Activated CD4-positive, alpha-beta T cell treated with anti-CD3 and anti-CD28 coated beads, Interleukin-2, Interleukin-4, amounts not matched to agents 100 ng/mL and 50 ng/mL, durations not matched to agents 16 hours and 8 hours (primary cell): Measurements from ENCODE around the gene RPRD1A.
A peak's percentile ranks its signal among the peaks of the same experiment; 100 is the strongest.
"Not testable (repeated sequence)": the region's sequence is repeated elsewhere in the genome, so short reads cannot be mapped to it uniquely, and the experiment has no call there.

Source experiments
- DNase-seq: peaks from one replicate; pipeline ENCODE4 v3.0.0-alpha.2; 2020; ENCODE audit warnings: low spot score

The RPRD1A gene

DNA sequence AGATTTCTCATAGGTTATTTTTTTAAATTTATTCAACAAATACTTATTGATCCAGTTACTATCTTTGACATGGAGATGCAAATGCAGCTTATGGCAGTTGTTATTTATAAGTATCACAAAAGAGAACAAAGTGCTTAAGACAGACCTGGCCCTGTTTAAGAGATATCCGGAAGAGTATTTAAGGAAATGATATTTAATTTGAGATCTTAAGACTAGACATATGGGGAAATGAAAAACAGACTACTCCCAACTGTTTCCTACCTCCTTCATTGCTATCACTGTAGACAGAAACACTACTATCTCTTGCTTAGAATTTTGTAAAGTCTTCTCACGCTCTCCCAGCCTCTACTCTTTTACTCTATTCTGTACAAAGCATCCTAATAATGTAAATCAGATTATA lies 36.0 kb downstream of the RPRD1A start:
- no peak for DNase-seq

DNA sequence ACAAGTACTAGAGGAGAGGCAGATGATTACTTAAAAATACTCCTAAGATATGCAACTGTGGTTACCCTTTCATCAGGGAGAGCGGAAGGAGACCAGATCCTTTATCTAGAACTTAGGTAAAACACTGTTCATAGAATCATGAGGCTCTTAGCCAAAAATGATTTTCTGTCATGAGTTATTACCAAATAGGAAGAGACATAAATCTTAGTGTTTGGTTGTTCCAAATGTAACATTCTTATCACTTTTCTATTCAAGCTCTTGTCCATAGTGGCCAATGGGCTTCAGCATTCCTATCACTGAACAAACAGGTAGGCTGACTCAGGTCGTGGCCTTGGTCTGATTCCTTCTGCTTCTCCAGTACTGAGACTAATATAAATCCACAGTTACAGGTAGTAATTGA lies 38.5 kb downstream of the RPRD1A start:
- DNase-seq: no peak

DNA sequence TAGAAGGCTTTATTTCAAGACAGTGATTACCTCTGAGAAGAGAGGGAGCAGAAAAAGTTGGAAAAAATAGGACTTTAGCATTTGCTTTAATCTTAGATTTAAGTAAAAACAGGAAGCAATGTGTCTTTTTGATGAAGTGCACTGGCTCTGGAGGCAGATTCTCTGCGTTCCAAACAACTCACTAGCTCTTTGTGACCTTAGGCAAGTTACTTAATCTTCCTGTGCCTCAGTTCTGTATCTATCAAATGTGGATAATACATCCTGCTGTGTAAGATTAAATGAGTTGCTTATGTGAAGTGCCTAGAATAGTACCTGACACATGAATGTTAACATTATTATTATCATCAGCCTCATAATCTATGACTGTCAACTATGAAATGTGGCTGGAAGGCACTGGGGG lies 42.3 kb downstream of the RPRD1A start:
- no peak for DNase-seq

DNA sequence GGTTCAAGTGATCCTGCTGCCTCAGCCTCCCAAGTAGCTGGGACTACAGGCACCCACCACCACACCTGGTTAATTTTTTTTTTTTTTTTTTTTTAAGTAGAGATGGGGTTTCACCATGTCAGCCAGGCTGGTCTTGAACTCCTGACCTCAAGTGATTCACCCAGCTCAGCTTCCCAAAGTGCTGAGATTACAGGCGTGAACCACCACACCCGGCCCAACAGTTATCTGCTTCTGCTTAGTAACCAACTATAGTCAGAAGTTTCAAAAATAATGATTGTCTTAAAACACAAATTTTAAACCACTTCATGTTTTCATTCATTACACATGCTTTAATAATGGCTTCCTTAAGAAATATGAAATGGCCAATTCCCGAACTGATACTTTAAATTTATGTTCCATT lies 43.1 kb downstream of the RPRD1A start:
- not testable (repeated sequence) for DNase-seq

DNA sequence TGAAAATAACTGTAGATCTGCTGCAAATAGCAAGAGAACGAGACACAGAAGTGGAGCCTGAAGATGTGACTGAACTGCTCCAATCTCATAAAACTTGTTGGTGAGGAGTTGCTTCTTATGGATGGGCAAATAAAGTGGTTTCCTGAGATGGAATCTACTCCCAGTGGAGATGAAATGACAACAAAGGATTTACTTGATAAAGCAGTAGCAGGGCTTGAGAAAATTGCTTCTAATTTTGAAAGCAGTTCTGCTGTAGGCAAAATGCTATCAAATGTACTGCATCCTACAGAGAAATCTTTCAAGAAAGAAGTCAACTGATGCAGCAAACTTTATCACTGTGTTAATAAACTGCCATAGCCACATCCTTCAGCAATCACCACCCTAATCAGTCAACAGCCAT lies 44.0 kb downstream of the RPRD1A start:
- no peak for DNase-seq

DNA sequence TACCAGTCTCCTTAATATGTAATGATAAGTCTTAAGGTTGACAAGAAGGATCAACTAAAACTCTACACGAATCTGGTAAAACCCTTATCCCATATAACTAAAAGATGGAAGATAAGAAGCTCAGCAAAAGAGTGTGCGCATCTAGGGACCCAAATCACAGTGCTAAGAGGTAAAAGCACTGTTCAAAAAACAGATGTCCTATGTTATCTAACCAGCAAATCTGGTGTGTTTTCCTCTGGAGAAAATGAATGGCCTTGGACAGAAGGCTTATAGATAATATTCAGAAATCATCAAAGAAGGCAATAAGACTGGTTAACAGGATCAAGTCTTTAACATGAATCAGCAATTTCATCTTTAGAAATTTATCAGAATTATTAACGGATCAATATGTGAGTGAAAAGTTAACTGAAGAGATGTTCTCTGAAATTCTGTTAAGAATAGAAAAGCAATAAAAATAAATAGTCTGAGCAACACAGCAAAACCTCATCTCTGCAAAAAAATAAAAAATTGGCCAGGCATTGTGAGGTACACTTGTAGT lies 47.1 kb downstream of the RPRD1A start:
- no peak for DNase-seq

DNA sequence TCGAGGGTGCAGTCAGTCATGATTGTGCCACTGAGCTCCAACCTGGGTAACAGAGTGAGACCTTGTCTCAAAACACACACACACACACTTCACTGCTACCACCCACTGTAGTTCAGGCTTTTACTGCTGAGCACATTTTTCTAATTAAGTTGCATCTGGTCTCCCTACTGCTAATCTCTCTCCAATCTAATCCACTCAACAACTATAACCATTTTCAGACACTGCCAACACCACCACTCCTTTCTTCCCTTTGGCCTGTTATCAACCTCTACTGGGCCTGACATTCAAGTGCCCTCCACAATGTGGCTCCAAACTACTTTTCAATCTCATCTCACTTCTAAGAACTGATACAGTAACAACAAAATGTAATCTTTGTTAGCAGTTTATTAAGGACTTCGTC lies 50.1 kb downstream of the RPRD1A start:
- no peak for DNase-seq

DNA sequence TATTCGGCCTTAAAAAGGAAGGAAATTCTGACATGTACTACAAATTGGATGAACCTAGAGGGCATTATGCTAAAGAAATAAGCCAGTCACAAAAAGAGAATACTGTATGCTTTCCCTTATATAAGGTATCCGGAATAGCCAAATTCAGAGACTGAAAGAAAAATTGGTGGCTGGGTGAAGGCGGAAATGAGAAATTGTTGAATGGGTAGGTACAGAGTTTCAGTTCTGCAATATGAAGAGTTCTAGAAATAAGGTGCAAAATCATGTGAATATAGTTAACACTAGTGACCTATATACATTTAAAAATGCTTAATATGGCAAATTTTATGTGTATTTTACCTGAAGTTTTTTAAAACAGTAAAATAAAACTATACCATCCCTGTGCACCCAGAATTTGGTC lies 51.7 kb downstream of the RPRD1A start:
- no peak for DNase-seq

DNA sequence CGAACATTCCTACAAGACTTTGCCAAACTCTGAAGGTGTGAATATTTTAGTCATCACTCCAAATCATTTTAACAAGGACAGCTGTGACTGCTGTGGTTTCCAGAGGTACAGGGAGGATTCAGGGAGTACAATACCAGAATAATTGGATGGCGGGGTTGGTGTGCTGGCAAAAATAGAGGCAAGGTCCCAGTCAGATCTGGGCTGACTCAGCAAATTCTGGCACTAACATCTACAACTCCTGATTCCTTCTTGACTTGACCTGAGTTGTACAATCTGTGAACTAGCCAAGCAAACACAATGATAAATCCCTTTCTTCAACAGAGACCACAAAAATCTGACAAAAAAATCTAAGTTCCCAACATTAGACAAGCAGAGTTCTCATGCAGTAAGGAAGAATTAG lies 54.5 kb downstream of the RPRD1A start:
- no peak for DNase-seq

DNA sequence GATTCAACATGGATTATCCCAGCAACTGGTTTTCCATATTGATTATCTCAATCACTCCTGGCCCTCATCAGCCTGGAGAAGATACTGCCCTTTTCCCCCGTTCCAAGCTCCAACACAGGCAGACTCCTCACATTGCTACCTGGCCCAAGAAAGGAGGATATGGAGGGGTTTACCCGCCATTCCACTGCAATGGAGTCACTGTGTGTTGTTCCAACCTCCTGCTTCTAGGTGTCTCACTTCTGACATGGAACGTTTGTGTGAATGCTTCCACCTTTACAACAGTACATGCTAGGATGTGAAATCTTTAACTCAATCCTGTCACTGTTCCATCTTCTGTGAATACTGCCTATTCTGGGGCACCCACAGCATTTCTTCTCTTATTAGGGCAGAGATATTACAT lies 58.1 kb downstream of the RPRD1A start:
- no peak for DNase-seq

DNA sequence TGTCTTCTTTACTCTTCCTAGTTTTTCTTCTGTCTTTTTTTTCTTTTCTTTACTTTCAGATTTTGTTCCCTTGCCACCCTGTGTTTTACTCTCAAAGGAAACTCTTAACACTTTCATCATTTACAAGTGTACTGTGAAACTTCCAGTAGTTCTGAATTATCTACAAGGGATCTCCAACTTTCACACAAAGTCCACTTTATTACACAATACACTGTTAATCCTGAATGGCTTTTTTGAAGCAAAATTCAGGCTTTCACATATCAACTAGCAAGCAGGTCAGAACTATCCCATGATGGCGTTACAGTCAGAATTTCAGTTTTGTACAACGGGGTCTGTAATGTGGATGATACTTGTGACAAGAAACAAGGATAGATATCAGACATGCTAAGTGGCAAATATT lies 60.4 kb downstream of the RPRD1A start:
- no peak for DNase-seq

DNA sequence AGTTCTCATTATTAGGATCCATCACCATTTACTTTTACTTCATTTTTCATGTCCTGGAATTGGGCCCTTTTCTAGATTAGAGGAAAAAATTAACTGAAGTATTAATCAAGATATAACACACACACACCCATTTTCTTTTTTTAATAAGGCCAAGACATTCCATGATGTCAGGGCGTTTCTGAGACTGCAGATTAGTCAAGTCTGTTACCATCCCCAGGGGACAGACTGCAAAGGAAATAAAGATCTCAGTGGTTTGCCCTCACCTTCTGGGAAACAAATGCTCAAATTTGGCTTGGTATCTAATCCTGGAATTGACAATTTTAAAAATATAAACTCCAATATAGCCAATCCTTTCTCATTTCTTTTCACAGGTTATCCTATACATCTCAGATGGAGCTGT lies 67.4 kb downstream of the RPRD1A start:
- DNase-seq: no peak

DNA sequence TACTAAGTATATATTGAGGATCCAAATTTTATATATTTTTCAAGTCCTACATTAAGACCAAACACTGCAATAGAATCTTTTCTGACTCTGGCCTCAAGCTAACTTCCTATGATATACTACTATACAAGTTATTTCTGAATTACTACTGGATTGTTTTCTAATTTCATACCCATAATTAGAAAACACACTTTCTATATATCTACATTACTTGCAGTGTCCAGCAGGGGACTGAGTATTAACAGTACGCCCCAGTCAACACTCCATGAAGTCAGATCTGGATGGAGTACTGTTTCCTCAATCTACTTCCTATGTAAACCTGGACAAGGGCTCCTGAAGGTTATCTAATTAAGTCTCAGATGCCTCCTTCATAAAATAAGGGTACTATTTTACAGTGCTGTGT lies 68.4 kb downstream of the RPRD1A start:
- no peak for DNase-seq

DNA sequence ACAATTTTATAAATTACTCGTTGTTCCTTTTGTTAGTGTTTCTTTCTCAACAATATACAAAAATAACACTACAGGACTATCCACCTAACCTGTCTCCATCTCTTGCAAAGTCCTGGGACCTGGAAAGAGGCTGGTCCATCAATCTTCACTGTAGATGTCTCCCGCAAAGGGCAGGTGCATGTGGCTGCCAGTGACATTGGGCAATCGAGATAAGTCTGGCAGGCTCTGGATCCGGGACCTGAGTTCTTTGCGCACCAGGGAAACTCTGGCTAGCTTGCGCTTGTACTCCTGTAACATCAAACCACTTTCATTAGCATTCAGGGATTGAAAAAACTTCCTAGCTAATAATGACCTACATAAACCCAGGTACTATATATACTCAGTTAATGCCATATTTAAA lies 74.3 kb downstream of the RPRD1A start:
- DNase-seq: no peak

DNA sequence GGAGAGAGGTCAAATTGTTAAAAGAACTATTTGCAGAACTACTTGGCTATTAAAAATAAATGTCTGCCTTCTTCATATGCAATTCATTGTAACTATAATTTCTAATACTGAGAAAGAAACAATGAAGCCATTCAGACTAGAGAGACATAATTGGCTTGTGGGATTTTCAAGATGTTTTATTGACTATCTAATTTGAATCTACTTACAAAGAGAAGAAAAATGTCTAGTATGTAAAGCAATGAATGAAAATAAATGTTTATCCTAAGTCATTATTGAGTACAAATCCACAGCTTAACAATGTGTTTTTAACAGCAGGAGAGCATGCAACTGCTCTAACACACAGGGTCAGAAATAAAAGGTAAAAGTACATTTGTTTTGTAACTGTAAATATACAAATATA lies 75.7 kb downstream of the RPRD1A start:
- DNase-seq: no peak

DNA sequence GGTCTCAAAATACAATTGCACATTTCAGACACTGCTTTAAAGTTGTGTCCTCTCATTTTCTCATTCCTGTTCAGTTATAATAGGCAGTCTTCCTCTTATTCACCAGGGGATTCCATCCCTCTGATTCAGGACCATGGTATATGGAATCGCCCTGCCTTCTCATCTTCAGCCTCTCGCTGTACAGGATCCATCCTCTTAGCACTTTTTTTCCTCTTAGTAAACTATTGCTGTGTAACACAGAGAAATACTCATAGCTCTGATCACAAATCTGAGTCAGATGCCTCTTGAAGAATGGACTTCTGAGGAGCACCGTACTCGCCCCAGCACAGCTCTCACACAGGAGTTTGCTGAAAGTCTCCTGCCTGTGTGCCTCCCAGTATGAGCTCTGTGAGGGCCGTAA lies 83.5 kb downstream of the RPRD1A start:
- DNase-seq: no peak

DNA sequence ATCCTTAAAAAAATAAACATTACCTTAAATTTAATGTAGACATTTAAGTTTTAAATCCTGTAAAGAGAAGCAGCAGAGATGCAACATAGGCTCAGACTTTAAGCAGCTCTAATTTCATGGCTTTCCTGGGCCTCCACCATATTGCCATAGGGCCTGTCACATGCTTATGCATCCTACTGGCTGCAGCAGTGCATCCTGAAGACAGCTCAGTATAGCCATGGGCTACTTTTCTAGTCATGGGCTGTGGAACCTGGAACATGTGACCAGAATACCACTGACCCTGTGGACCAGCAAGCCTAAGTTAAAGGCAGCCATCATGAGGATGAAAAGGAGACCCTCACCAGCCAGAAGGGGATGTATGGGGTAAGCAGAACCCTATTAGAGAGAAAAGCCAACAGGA lies 84.2 kb downstream of the RPRD1A start:
- no peak for DNase-seq

DNA sequence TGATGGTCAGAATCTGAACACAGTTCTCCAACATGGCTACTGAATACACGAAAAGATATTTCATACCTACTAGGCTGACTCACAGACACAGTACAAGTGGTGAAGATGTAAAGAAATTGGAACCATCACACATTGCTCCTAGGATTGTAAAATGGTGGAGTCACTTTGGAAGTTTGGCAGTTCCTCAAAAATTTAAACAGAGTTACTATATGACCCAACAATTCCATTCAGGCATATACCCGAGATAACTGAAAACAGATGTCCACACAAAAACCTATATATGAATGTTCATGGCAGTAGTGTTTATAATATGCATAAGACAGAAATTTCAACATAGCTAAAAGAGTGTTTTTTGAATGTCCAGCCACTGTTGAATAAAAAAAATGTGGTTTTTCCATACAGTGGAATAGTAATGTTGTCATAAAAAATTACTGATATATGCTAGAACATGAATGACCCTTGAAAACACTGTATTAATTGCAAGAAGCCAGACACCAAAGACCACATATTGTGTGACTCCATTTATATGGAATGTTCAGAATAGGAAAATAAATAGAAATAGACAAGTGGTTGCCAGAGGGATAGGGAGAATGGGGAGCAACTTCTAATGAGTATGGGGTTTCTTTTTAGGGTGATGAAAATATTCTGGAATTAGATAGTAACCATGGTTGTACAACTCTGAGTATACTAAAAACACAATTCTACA lies 84.8 kb downstream of the RPRD1A start:
- no peak for DNase-seq

DNA sequence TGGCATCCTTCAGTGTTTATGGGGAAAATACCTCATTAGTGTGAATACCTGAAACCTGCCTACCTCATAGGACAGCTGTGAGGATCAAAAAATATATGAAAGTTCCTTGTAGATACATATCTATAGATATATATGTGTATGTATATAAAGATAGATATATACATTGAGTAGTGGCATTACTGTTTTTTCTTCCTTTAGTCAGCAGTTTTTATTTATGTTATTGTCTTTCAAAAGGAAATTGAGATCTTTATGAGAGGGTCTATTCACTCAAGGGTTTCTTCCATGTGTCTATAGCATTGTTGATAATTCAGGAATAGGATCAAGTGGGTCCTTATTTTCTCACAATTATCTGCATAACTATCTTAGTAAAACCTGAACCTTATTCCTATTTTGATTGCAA lies 88.2 kb downstream of the RPRD1A start:
- no peak for DNase-seq

DNA sequence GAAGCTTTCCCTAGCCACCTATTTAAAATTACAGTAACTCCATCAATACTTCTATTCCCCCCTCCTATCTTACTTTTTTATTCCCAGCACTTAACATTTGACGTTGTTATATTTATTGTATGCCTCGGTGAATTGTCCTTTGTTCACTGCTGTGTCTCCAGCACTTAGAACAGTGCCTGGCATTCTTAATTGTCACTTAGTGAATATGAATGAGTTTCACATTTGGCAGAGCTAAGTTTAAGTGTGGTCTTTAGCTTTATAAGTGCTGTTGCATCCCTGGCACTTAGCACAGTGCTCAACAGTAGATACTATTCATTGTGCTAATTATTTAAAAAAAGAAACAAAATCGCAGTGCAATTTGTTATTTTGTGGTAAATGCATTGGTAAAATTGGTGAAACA lies 93.2 kb downstream of the RPRD1A start:
- DNase-seq: no peak

DNA sequence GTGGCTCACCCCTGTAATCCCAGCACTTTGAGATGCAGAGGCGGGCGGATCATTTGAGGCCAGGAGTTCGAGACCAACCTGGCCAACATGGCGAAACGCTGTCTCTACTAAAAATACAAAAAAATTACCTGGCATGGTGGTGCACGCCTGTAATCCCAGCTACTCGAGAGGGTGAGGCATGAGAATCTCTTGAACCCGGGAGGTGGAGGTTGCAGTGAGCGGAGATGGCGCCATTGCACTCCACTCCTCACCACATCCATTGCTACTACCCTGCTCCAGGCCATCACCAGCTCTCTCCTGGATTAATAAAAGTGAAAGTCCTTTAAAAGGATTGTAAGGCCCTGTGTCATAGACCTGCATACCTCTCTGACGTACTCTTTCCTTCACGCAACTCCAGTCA lies 93.7 kb downstream of the RPRD1A start:
- DNase-seq: no peak

DNA sequence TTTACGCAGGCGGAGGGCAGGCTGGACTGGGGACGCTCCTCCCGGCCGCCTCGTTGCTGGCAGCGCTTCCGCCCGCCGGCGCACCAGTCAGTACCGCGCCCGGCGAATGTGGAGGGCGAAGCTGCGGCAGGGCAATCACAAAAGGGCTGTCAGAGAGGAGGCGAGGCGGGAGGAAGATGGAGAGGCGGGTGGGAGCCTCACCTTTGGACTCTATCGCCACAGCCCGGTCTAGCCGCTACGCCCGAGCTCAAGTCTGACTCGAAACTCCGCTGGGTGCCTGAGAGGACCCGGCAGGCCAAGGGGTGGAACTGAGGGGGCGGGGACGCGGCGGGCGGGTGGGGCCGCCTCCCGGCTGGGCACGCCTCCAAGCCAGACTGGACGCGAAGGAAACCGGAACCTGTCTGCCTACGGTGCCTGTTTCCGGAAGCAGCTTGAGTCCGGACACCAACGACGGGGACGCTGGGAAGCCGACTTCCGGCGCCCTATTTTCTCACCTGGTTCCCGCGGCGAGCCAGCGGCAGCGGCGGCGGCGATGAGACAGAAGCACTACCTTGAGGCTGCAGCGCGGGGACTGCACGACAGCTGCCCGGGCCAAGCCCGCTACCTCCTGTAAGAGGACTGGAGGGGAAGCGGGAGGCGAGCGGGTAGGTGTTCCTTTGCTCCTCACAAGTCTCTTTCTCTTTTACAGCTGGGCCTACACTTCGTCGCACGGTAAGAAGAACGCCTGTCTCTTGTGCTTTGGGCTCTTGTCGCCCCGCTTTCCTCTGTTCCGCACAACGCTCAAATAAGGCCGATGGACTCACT lies 95.0 kb downstream of the RPRD1A start, which contains the start of gene RMP24:
RMP24 (plus strand) TSS at position 483 of the 804 bp plus-strand sequence.
- DNase-seq: peak; percentile 95

DNA sequence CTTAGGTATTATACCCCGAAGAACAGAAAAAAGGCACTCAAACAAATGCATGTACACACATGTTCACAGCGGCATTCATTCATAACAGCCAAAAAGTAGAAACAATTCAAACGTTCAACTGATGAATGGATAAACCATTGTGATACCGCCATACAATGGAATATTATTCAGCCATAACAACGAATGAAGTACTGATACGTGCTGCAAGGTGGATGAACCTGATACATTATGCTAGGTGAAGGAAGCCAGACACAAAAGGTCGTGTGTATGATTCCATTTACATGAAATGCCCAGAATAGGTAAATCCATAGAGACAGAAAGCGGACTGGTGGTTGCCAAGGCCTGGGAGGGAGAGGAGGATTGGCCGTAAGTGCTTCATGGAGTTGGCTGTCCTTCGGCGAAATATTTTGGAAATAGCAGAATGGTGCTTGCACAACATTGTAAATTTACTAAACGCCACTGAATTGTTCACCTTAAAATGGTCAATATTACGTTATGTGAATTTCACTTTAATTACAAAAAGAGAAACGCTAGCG lies 95.6 kb downstream of the RPRD1A start:
- DNase-seq: no peak
